Activated CD8-positive, alpha-beta T cell treated with anti-CD3 and anti-CD28 coated beads, Interleukin-2, amount 10 ng/mL, durations not matched to agents 7 days and 5 days (primary cell): Measurements from ENCODE around the gene KIF26A. TPM values are rescaled to one million over a fixed set of nuclear protein-coding genes. Genes with fewer than 3 reads are reported as not detected.

Experiments used
- ATAC-seq: fragments of 150-1000 bp; cut with Tn5 transposase; one replicate; pipeline ENCODE4 v1.10.0; 2021; ENCODE audit warnings: moderate library complexity
- CTCF ChIA-PET: fragments of 350-600 bp; sonication (Branson Sonifier 250); formaldehyde crosslinking; loops from one replicate; lab custom pipeline; 2021; ENCODE audit warnings: antibody characterized with exemption; lab: Charles Lee
- POLR2A ChIA-PET: fragments of 350-600 bp; sonication (Branson Sonifier 250); formaldehyde crosslinking; loops from one replicate; lab custom pipeline; 2021; ENCODE audit warnings: antibody characterized with exemption; lab: Charles Lee
- DNase-seq: peaks from one replicate; pipeline ENCODE4 v3.0.0-alpha.2; 2020
- H3K27ac Mint-ChIP-seq: one replicate; pipeline ENCODE4 v1.8.0; 2021; ENCODE audit warnings: mild to moderate bottlenecking, mixed read lengths
- H3K27me3 Mint-ChIP-seq: one replicate; pipeline ENCODE4 v1.8.0; 2021; ENCODE audit warnings: low read depth, mixed read lengths
- H3K36me3 Mint-ChIP-seq: one replicate; pipeline ENCODE4 v1.8.0; 2021; ENCODE audit warnings: low read depth, mixed read lengths
- H3K4me1 Mint-ChIP-seq: one replicate; pipeline ENCODE4 v1.8.0; 2021; ENCODE audit warnings: low read depth, mixed read lengths
- H3K4me3 Mint-ChIP-seq: one replicate; pipeline ENCODE4 v1.8.0; 2021; ENCODE audit warnings: mild to moderate bottlenecking, mixed read lengths
- H3K9me3 Mint-ChIP-seq: one replicate; pipeline ENCODE4 v1.8.0; 2022; ENCODE audit warnings: mixed read lengths; ENCODE audit not compliant: insufficient read depth
- total RNA-seq, 2 experiments: library from RNA; stranded (reverse); gene quantifications; one replicate each; pipeline ENCODE4 v1.2.3, GENCODE V29; 2021

The KIF26A gene
- total RNA-seq, 2 experiments from 2014 or later = 0.26 TPM

- ChIA-PET POLR2A (no interaction called here), CTCF (no interaction called here)
- Mint-ChIP-seq H3K27ac (no peak overlapping the region), H3K9me3 (no peaks in the 10 kb centered on the region), H3K4me1 (no peaks in the 10 kb centered on the region), H3K4me3 (no peak overlapping the region), H3K36me3 (no peaks in the 10 kb centered on the region), H3K27me3 (peaks cover 5% of the 10 kb centered on the region)
- no peak for DNase-seq
- ATAC-seq = no peak
Measured at GRCh38 chr14:104110491-104111209, 27.7 kb upstream of the KIF26A start.

- ChIA-PET CTCF (no interaction called here), POLR2A (no interaction called here)
- H3K9me3 Mint-ChIP-seq = no peaks in the 10 kb centered on the region
- DNase-seq (no peak), ATAC-seq (no peak)
- H3K4me1 Mint-ChIP-seq = no peaks in the 10 kb centered on the region
- H3K36me3 Mint-ChIP-seq = no peaks in the 10 kb centered on the region
- no peak overlapping the region for H3K27ac Mint-ChIP-seq
- H3K4me3 Mint-ChIP-seq = no peak overlapping the region
- peaks cover 12% of the 10 kb centered on the region for H3K27me3 Mint-ChIP-seq
Measured at GRCh38 chr14:104111301-104112112, 26.9 kb upstream of the KIF26A start.

- ATAC-seq = no peak
- Mint-ChIP-seq H3K4me1 (no peaks in the 10 kb centered on the region), H3K27ac (no peak overlapping the region), H3K9me3 (no peaks in the 10 kb centered on the region), H3K27me3 (peaks cover 12% of the 10 kb centered on the region), H3K4me3 (no peak overlapping the region), H3K36me3 (no peaks in the 10 kb centered on the region)
- ChIA-PET POLR2A (no interaction called here), CTCF (no interaction called here)
- DNase-seq = no peak
Measured at GRCh38 chr14:104112113-104112505, 26.3 kb upstream of the KIF26A start.

- ChIA-PET POLR2A (no interaction called here), CTCF (no interaction called here)
- Mint-ChIP-seq H3K9me3 (no peaks in the 10 kb centered on the region), H3K27ac (no peak overlapping the region), H3K36me3 (no peaks in the 10 kb centered on the region), H3K4me1 (no peaks in the 10 kb centered on the region), H3K27me3 (peaks cover 15% of the 10 kb centered on the region), H3K4me3 (no peak overlapping the region)
- DNase-seq (no peak), ATAC-seq (no peak)
Measured at GRCh38 chr14:104112609-104113571, 25.5 kb upstream of the KIF26A start.

GRCh38 chr14:104113631-104114420 is 24.6 kb upstream of the KIF26A start:
- H3K27ac Mint-ChIP-seq = no peak overlapping the region
- H3K4me3 Mint-ChIP-seq = no peak overlapping the region
- DNase-seq (no peak), ATAC-seq (no peak)
- POLR2A ChIA-PET = no interaction called here
- no peaks in the 10 kb centered on the region for H3K4me1 Mint-ChIP-seq
- CTCF ChIA-PET = interaction anchor here (1.4 kb wide), 1 partner anchor 36 kb away, joined by 6 read pairs; no protein-coding TSS in a partner anchor
- peaks cover 23% of the 10 kb centered on the region for H3K27me3 Mint-ChIP-seq
- no peaks in the 10 kb centered on the region for H3K9me3 Mint-ChIP-seq
- H3K36me3 Mint-ChIP-seq = no peaks in the 10 kb centered on the region

- H3K27ac Mint-ChIP-seq = no peak overlapping the region
- POLR2A ChIA-PET = no interaction called here
- peaks cover 26% of the 10 kb centered on the region for H3K27me3 Mint-ChIP-seq
- no peaks in the 10 kb centered on the region for H3K9me3 Mint-ChIP-seq
- no peak overlapping the region for H3K4me3 Mint-ChIP-seq
- CTCF ChIA-PET = interaction anchor here (1.4 kb wide), 2 partner anchors 23 to 37 kb away, joined by 4 to 6 read pairs; no protein-coding TSS in a partner anchor
- ATAC-seq (no peak), DNase-seq (no peak)
- no peaks in the 10 kb centered on the region for H3K36me3 Mint-ChIP-seq
- no peaks in the 10 kb centered on the region for H3K4me1 Mint-ChIP-seq
Measured at GRCh38 chr14:104114421-104115130, 23.8 kb upstream of the KIF26A start.

- CTCF ChIA-PET = interaction anchor here (1.4 kb wide), 2 partner anchors 22 to 38 kb away, joined by 4 to 6 read pairs; no protein-coding TSS in a partner anchor
Measured at GRCh38 chr14:104115131-104115600, 23.2 kb upstream of the KIF26A start.

GRCh38 chr14:104115691-104116287 is 22.6 kb upstream of the KIF26A start:
- Mint-ChIP-seq H3K27ac (no peak overlapping the region), H3K27me3 (peaks cover 28% of the 10 kb centered on the region), H3K4me1 (no peaks in the 10 kb centered on the region), H3K9me3 (no peaks in the 10 kb centered on the region), H3K4me3 (no peak overlapping the region), H3K36me3 (no peaks in the 10 kb centered on the region)
- CTCF ChIA-PET = interaction anchor here (1.4 kb wide), 1 partner anchor 22 kb away, joined by 4 read pairs; no protein-coding TSS in a partner anchor
- POLR2A ChIA-PET = no interaction called here
- DNase-seq (no peak), ATAC-seq (no peak)

More at GRCh38 chr14:104115131-104115600, 23.2 kb upstream of the KIF26A start:
- ATAC-seq = no peak
- Mint-ChIP-seq H3K27me3 (peaks cover 28% of the 10 kb centered on the region), H3K4me3 (no peak overlapping the region), H3K27ac (no peak overlapping the region), H3K4me1 (no peaks in the 10 kb centered on the region), H3K36me3 (no peaks in the 10 kb centered on the region), H3K9me3 (no peaks in the 10 kb centered on the region)
- POLR2A ChIA-PET = no interaction called here
- no peak for DNase-seq

- POLR2A ChIA-PET = no interaction called here
- Mint-ChIP-seq H3K9me3 (no peaks in the 10 kb centered on the region), H3K36me3 (no peaks in the 10 kb centered on the region), H3K27me3 (peaks cover 28% of the 10 kb centered on the region), H3K27ac (no peak overlapping the region), H3K4me1 (no peaks in the 10 kb centered on the region), H3K4me3 (no peak overlapping the region)
- CTCF ChIA-PET = no interaction called here
- DNase-seq (no peak), ATAC-seq (no peak)
Measured at GRCh38 chr14:104116288-104116755, 22.1 kb upstream of the KIF26A start.

GRCh38 chr14:104116756-104117340 is 21.5 kb upstream of the KIF26A start:
- Mint-ChIP-seq H3K27me3 (peaks cover 28% of the 10 kb centered on the region), H3K9me3 (no peaks in the 10 kb centered on the region), H3K4me1 (no peaks in the 10 kb centered on the region), H3K4me3 (no peak overlapping the region), H3K27ac (no peak overlapping the region), H3K36me3 (no peaks in the 10 kb centered on the region)
- DNase-seq (no peak), ATAC-seq (no peak)
- ChIA-PET CTCF (no interaction called here), POLR2A (no interaction called here)
